Measurements from ENCODE around the gene VPS37B. TPM values are rescaled to one million over a fixed set of nuclear protein-coding genes. Genes with fewer than 3 reads are reported as not detected.

The VPS37B gene
- total RNA-seq, 1 experiment from 2014 or later: 12.3 TPM

DNA sequence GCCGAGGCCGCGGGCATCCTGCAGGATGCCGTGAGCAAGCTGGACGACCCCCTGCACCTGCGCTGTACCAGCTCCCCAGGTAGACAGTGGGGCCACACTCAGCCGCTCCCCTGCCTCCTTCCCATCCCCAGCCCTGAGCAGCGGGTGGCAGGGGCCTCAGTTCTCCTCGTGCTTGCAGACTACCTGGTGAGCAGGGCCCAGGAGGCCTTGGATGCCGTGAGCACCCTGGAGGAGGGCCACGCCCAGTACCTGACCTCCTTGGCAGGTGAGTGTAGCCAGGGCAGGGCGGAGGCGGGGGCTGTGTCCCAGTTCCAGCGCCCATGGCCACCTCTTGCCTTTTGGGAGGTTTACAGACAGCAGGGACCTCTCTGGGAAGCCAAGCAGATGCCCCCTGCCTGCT lies 37.8 kb downstream of the VPS37B start:
- Mint-ChIP-seq H3K4me3 (no peak overlapping the region), H3K4me1 (peaks cover 0 to 2% of the 10 kb centered on the region in 2 experiments; a peak in 1 of 4 replicates), H3K36me3 (ENCODE audit: insufficient read depth in 1 of 3, low read depth in 3 of 3) (peaks cover 0 to 6% (median 0%) of the 10 kb centered on the region in 3 experiments; a peak in 2 of 7 replicates), H3K27me3 (ENCODE audit: low read depth) (peaks cover 14% of the 10 kb centered on the region), H3K9me3 (no peaks in the 10 kb centered on the region), H3K27ac (no peak overlapping the region)
- Histone ChIP-seq H2BK120ac (ENCODE audit: low read depth, low read length, poor library complexity, severe bottlenecking) (no peak overlapping the region), H3K23me2 (ENCODE audit: insufficient read length, low read depth, low read length, poor library complexity, severe bottlenecking) (no peaks in the 10 kb centered on the region), H3K27me3 (ENCODE audit: insufficient read depth, low read length) (no peaks in the 10 kb centered on the region), H3K79me2 (ENCODE audit: insufficient read depth, low read length) (no peaks in the 10 kb centered on the region), H3K14ac (ENCODE audit: insufficient read depth, low read length) (no peak overlapping the region), H4K5ac (ENCODE audit: insufficient read length, low read depth, low read length) (no peak overlapping the region), H3T11ph (ENCODE audit: low read length) (no peak overlapping the region), H4K8ac (replicated peaks; ENCODE audit: insufficient read length, low read depth, low read length) (no peak overlapping the region), H3K4me2 (ENCODE audit: insufficient read depth, insufficient read length, low read length) (no peak overlapping the region), H3K23ac (ENCODE audit: insufficient read length, low read depth, low read length) (no peak overlapping the region), H4K20me1 (ENCODE audit: control insufficient read depth, insufficient read depth, insufficient read length) (no peaks in the 10 kb centered on the region), H3K79me1 (ENCODE audit: insufficient read depth, low read depth, low read length, poor library complexity, severe bottlenecking) (no peaks in the 10 kb centered on the region), H3K27ac (ENCODE audit: insufficient read length, low read depth, low read length) (no peak overlapping the region), H2AFZ (ENCODE audit: low read length) (no peak overlapping the region), H2BK20ac (ENCODE audit: low read depth, low read length, poor library complexity, severe bottlenecking) (no peak overlapping the region), H2BK12ac (ENCODE audit: insufficient read length, low read depth, low read length) (no peak overlapping the region), H3K56ac (ENCODE audit: insufficient read length, low read depth, low read length) (no peak overlapping the region), H3K4ac (ENCODE audit: low read depth, low read length) (no peak overlapping the region), H3K4me1 (ENCODE audit: insufficient read depth, low read length) (no peaks in the 10 kb centered on the region), H3K9ac (ENCODE audit: extremely low read depth, insufficient read length, low read length) (no peak overlapping the region), H2AK5ac (ENCODE audit: insufficient read length, low read length) (no peak overlapping the region), H2BK15ac (ENCODE audit: low read depth, low read length) (no peak overlapping the region), H4K91ac (ENCODE audit: insufficient read length, low read depth, low read length) (no peak overlapping the region), H2BK5ac (ENCODE audit: insufficient read length, low read length) (no peak overlapping the region), H3K18ac (ENCODE audit: insufficient read length, low read depth, low read length) (no peak overlapping the region), H3K9me3 (ENCODE audit: control insufficient read depth, low read depth, low read length) (no peaks in the 10 kb centered on the region)
- no CpG with 5 or more reads among the region's 14 CpGs for WGBS (ENCODE audit: extremely low coverage, insufficient read length, low lambda C conversion rate)
- TF ChIP-seq, protein P1, sequence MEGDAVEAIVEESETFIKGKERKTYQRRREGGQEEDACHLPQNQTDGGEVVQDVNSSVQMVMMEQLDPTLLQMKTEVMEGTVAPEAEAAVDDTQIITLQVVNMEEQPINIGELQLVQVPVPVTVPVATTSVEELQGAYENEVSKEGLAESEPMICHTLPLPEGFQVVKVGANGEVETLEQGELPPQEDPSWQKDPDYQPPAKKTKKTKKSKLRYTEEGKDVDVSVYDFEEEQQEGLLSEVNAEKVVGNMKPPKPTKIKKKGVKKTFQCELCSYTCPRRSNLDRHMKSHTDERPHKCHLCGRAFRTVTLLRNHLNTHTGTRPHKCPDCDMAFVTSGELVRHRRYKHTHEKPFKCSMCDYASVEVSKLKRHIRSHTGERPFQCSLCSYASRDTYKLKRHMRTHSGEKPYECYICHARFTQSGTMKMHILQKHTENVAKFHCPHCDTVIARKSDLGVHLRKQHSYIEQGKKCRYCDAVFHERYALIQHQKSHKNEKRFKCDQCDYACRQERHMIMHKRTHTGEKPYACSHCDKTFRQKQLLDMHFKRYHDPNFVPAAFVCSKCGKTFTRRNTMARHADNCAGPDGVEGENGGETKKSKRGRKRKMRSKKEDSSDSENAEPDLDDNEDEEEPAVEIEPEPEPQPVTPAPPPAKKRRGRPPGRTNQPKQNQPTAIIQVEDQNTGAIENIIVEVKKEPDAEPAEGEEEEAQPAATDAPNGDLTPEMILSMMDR (conservative IDR thresholded peaks at IDR 0.05): no peak
- no peak for DNase-seq
